Motor neuron (in vitro differentiated cells): ENCODE results near the gene ZFAND3. TPM values are rescaled to one million over a fixed set of nuclear protein-coding genes. Genes with fewer than 3 reads are reported as not detected.
A peak's percentile ranks its signal among the peaks of the same experiment; 100 is the strongest.

ENCODE experiments used
- ATAC-seq, 8 experiments: fragments of 200-7000 bp; cut with Tn5 transposase; replicated peaks in 6 of 8; 2 replicates each; pipeline ENCODE4 v1.8.0; 2021; ENCODE audit warnings: mild to moderate bottlenecking in 8 of 8, moderate library complexity in 8 of 8
- H3K27ac ChIP-seq, 2 donors: fragments of 250-450 bp; sonication (Bioruptor Pico); 2 replicates each; pipeline ENCODE4 v1.9.0; 2021; ENCODE audit warnings: antibody characterized with exemption in 2 of 2, mild to moderate bottlenecking in 2 of 2, moderate library complexity in 1 of 2
- H3K4me1 ChIP-seq, 2 donors: fragments of 250-450 bp; sonication (Bioruptor Pico); replicated peaks in 1 of 2; 2 replicates each; pipeline ENCODE4 v1.6.1; 2021; ENCODE audit warnings: antibody characterized with exemption in 2 of 2, mild to moderate bottlenecking in 2 of 2, moderate library complexity in 1 of 2
- H3K4me3 ChIP-seq, 5 donors: fragments of 250-450 bp; sonication (Bioruptor Pico); 2 replicates each; pipeline ENCODE4 v1.9.0; 2021; ENCODE audit warnings: antibody characterized with exemption in 5 of 5, mild to moderate bottlenecking in 5 of 5, moderate library complexity in 4 of 5
- WGBS, 10 experiments: fragments of 450-650 bp; shearing (Covaris generic); methylation state at CpG; one replicate each; pipeline ENCODE4 v1.0.0; 2022; 5-methylcytosine and 5-hydroxymethylcytosine counted together
- in situ Hi-C, 9 experiments: fragments of 400-800 bp; cut with MboI; loops; one replicate each; pipeline ENCODE4 v1.15.0; 2021; ENCODE audit warnings: low sequenced_read_pairs in 9 of 9, low pct_unique_long_range_greater_than_20kb in 2 of 9; ENCODE audit not compliant: unreplicated experiment in 9 of 9
- total RNA-seq, 8 experiments: library from RNA; unstranded; fragments of 300-600 nt; gene quantifications; 2 replicates each; pipeline versions ENCODE4 v1.2.3 to v1.2.4, GENCODE V29; 2022

The ZFAND3 gene
- total RNA-seq, 8 experiments from 2014 or later = 21.2 to 54.1 (median 39.2) TPM

DNA sequence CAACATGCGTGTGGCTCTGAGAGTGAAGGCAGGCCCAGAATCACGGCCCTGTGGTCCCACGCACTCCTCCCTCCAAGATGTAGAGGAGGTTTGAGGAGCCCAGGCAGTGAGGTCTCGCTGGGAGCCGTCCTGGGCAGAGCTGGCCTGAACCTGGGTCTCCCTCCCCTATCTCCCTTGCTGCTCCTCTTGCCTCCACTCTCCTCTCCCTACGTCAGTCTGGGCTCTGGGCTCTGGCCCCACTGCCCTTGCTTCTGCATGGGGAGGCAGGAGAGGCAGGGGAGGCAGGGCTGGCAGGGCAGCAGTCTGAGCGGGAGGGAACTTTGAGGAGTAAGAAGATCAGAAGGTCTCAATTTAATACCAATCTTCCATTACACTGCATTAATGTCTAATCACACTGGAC lies 375.1 kb downstream of the ZFAND3 start:
- in situ Hi-C loops = loop anchor here in 1 of 9 experiments (25.0 kb wide), 1 partner anchor 293 kb away; no protein-coding TSS in a partner anchor
- WGBS, 10 experiments = 97 to 100% (median 100%) methylated on average over 1 to 5 of the region's 7 CpGs; no CpG with 5 or more reads in 4 of the 10 experiments
- no peak for ATAC-seq
- peaks cover 42 to 46% of the 10 kb centered on the region in 2 donors for H3K4me1 ChIP-seq
- H3K27ac ChIP-seq = no peak overlapping the region
- no peak overlapping the region for H3K4me3 ChIP-seq

- ATAC-seq = no peak
- H3K27ac ChIP-seq = no peak overlapping the region
- no peak overlapping the region for H3K4me3 ChIP-seq
- H3K4me1 ChIP-seq = peaks cover 42 to 46% of the 10 kb centered on the region in 2 donors
- 69 to 100% (median 92%) methylated on average over 1 to 5 of the region's 5 CpGs for WGBS, 10 experiments
- in situ Hi-C loops = loop anchor here in 1 of 9 experiments (25.0 kb wide), 1 partner anchor 292 kb away; no protein-coding TSS in a partner anchor
Measured at GRCh38 chr6:38195113-38195635, 375.6 kb downstream of the ZFAND3 start.

DNA sequence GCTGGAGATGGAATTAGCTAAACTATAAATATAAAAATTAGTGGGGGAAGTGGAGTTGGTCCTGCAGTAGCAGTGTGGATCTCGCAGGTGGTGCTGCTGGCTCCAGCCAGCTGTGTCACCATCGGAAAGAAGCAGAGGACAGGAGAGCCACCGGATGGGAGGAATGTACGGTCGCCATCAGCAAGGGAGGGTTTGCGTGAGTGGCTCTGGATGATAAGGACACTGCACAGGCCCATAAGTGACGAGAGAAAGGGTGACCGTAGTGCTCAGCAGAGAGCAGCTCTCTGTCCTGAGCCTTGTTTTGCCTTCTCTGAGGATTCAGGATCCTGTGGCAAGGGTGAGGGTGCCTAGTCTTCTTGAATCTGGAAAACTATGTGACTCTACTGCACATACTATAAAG lies 378.7 kb downstream of the ZFAND3 start:
- in situ Hi-C loops = loop anchor here in 1 of 9 experiments (25.0 kb wide), 1 partner anchor 289 kb away; no protein-coding TSS in a partner anchor
- no peak overlapping the region for H3K27ac ChIP-seq
- ATAC-seq = peak in 3 of 8 experiments; percentile 21 to 47 (median 27)
- 75 to 92% (median 90%) methylated on average over 2 to 7 of the region's 8 CpGs; no CpG with 5 or more reads in 2 of the 10 experiments for WGBS, 10 experiments
- H3K4me3 ChIP-seq = no peak overlapping the region
- peaks cover 22 to 24% of the 10 kb centered on the region in 2 donors for H3K4me1 ChIP-seq

Other genes with a start within 250 kb of the ZFAND3 start
- gene MDGA1, start 121.8 kb upstream of the ZFAND3 start, total RNA-seq = 10 to 100 TPM in 2 of 8 experiments, 1 to 10 TPM in 6; 1.1 to 23.3 (median 8.2) TPM